ENCODE results near the gene FAM153A.
"Not testable (repeated sequence)": the region's sequence is repeated elsewhere in the genome, so short reads cannot be mapped to it uniquely, and the experiment has no call there.

Gene FAM153A

DNA sequence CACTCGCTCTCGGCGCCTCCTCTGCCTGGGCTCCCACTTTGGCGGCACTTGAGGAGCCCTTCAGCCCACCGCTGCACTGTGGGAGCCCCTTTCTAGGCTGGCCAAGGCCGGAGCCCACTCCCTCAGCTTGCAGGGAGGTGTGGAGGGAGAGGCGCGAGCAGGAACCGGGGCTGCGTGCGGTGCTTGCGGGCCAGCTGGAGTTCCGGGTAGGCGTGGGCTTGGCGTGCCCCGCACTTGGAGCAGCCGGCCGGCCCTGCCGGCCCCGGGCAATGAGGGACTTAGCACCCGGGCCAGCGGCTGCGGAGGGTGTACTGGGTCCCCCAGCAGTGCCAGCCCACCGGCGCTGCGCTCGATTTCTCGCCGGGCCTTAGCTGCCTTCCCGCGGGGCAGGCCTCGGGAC is 94.6 kb downstream of the FAM153A start:
- H3K9ac ChIP-seq (ENCODE audit: low read depth, low read length); H3K27me3 ChIP-seq (ENCODE audit: insufficient read depth, low read length); H3K9me3 ChIP-seq (ENCODE audit: insufficient read depth, low read depth, low read length); H3K4me3 ChIP-seq (ENCODE audit: low read length); H3K36me3 ChIP-seq (ENCODE audit: insufficient read depth, low read length); H3K4me1 ChIP-seq (ENCODE audit: insufficient read depth, low read length); H3K27ac ChIP-seq (ENCODE audit: low read depth, low read length): not testable (repeated sequence)
- WGBS: no CpG with 5 or more reads among the region's 32 CpGs

- H3K9ac ChIP-seq (ENCODE audit: low read depth, low read length); H3K36me3 ChIP-seq (ENCODE audit: insufficient read depth, low read length); H3K27ac ChIP-seq (ENCODE audit: low read depth, low read length); H3K4me1 ChIP-seq (ENCODE audit: insufficient read depth, low read length); H3K9me3 ChIP-seq (ENCODE audit: insufficient read depth, low read depth, low read length); H3K4me3 ChIP-seq (ENCODE audit: low read length); H3K27me3 ChIP-seq (ENCODE audit: insufficient read depth, low read length): not testable (repeated sequence)
- 74% methylated on average over 1 of the region's 1 CpG for WGBS
Observed at GRCh38 chr5:177681920-177682319, 100.8 kb downstream of the FAM153A start.
